ENCODE data around the gene APOBEC3A.
"Not testable (repeated sequence)": the region's sequence is repeated elsewhere in the genome, so short reads cannot be mapped to it uniquely, and the experiment has no call there.

APOBEC3A gene

DNA sequence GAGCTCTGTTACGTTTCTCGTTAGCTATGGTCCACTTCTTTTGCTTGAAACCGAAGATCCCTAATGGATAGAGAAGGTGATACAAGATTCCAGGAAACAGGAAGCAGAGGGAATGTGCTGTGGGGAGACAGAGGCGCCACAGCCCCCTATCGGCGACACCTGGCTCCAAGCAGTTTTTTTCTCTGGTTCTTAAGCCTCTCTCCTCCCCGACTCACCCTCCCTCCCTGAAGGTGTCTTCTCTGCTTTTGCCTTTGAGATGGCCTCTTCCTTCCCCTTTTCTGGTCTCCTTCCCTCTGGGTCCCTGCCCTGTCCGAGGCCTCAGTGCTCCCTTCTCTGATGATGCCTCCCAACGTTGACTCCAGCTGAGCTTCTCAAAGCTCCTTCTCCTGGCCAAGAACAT, 14.2 kb upstream of the APOBEC3A start:
- DNase-seq (ENCODE audit: low read depth): no peak

DNA sequence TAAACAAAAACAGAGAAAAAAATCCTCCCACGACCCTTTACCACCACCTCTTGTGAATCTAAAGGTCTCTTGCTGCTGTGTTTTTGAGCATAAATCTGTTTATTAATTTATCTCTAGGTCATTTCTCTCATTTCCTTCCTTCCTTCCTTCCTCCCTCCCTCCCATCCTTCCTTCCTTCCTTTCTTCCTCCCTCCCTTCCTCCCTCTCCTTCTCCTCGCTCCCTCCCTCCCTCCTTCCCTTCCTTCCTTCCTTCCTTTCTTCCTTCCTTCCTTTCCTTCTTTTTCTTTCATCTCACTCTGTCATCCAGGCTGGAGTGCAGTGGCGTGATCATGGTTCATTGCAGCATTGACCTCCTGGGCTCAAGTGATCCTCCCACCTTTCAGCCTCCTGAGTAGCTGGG, 13.5 kb upstream of the APOBEC3A start:
- no peak for DNase-seq (ENCODE audit: low read depth)

DNA sequence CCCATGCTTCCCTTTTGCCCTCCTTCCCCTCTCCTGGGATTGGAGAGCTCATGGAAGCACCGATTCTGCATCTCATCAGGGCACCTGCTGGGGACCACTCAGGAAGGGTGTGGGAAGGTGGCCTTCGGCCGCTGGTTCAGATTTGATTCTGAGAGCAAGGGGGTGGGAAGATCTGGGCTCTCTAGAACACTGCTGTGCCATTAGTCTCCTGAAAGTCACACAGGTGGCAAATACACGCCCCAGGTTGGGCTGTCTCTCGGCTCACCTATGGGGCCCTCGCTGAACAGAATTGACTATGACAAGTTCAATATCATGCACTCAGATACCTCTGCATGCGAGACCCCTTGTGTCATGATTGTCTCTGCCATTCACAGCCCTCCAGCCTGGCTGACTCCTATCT, 12.8 kb upstream of the APOBEC3A start:
- DNase-seq (ENCODE audit: low read depth): no peak

DNA sequence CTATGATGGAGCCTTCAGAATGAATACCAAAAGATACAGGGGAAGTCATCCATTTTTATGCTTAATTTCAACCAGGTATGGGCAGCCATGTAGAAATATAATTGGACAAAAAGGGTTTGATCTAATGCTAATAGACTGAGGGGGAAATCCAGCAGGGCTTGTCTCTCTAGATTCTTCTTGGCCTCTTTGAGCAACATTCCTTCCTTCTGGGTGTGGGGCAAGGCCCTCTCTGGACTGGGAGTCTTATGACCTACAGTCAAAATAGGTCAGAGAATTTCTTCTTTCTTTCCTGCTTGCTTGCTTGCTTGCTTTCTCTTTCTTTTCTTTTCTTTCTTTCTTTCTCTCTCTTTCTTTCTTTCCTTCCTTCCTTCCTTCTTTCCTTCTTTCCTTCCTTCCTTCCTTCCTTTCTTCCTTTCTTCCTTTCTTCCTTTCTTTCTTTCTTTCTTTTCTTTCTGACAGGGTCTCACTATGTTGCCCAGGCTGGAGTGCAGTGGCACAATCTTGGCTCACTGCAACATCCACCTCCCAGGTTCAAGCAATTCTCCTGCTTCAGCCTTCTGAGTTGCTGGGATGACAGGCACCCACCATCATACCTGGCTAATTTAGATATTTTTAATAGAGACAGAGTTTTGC, 11.6 kb upstream of the APOBEC3A start:
- not testable (repeated sequence) for DNase-seq (ENCODE audit: low read depth)

DNA sequence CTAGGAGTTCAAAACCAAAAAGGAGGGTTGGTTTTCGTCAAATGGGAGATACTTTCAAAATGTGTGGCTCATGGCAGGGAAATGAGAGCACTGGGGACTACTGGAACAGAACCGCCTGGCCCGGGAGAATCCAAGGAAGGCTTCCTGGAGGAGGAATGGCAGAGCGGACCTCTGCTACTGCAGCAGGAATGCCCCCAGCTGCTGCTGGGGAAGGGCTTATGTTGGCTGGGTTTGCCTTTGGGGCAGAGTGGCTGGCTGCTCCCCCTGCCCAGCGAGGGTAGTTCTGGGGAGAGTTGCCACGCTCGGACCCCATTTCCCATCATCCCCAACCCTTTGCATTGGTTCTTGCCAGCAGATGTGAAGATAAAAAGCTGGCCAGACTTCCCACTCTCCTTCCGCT, 10.6 kb upstream of the APOBEC3A start:
- no peak for DNase-seq (ENCODE audit: low read depth)

DNA sequence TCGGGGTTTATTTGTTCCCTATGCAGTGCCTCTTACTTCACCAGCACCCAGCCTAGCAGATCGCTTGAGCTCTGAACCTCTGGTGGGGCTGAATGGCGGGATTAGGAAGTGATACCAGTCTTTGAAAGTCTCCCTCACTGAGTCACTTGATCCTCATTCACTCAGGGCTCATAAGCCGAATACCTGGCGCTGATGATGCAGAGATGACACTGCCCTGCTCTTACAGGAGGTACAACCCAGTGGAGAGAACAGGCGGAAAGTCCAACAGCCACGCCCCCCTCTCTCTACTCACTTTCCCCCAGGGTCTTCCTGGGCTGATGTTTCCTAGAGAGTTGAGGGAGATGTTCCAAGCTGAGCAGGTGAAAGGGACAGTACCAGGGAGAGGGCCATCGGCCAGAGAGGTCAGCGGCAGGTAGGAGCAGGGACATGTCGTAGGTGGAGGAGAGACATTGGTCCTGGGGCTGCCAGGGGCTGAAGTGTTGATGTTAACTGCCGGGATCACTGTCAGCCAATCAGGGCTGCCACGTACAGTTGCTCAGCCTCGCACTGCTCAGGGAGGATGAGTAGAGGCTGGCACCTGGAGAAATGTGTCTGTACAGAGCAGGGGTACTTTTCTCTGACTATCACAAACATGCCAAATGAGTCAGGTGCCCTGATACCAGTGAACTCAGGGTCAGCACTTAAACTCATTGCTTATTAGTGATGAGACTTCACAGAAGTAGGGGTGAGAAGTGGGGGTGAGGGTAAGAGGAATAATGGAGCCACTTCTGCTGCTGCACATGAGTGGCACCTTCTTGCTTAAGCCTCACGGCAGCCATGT, 9.9 kb upstream of the APOBEC3A start:
- DNase-seq (ENCODE audit: low read depth): no peak

DNA sequence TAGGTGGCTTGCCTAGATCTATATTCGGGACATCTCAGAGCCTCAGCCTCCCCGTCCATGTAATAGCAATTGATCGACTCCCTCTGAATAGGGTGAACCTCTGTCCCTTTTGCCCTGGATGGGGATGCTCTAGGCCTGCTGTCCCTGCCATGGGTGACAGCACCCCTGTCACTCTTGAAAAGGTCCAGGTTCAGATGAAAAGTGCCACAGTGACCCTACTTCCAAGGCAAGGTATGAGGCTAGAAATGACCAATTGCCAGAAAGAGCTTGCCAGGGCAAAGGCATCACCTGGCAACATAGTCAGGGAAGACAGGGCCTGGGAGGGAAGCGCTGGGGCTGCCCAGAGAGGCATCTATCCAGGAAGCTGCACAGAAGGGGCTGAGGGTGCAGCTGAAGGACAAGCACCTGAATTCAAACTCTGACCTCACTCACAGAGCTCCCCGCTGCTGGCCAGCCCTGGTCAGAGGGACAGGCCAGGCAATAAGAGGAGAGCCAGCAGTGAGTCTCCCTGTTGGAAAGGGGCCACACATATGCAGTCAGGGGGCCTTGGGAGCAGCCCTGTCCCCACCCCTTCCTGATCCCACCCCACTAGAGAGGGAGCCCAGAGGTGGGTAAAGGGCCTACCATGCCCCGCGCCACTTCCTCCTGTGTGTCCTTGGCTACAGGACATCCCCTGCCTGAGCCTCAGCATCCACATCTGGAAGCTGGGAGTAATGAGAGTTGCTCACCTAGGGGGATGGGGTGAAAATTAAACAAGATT, 9.0 kb upstream of the APOBEC3A start:
- no peak for DNase-seq (ENCODE audit: low read depth)

DNA sequence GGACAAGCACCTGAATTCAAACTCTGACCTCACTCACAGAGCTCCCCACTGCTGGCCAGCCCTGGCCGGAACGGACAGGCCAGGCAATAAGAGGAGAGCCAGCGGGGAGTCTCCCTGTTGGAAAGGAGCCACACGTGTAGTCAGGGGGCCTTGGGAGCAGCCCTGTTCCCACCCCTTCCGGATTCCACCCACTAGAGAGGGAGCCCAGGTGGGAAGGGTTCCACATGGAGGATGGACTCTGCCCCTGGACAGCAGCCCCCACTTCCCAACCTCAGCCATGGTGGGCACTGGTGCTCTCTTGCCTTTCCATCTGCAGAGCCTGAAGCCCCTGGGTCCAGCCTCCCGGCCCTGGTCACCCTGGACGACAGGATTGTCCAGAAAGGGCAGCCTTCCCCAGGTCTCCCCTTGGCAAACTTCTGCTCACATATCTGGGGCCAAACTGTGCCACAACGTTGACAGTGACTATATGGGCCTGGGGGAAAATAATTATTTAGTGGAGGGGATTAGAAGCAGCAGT, 7.5 kb upstream of the APOBEC3A start:
- no peak for DNase-seq (ENCODE audit: low read depth)

DNA sequence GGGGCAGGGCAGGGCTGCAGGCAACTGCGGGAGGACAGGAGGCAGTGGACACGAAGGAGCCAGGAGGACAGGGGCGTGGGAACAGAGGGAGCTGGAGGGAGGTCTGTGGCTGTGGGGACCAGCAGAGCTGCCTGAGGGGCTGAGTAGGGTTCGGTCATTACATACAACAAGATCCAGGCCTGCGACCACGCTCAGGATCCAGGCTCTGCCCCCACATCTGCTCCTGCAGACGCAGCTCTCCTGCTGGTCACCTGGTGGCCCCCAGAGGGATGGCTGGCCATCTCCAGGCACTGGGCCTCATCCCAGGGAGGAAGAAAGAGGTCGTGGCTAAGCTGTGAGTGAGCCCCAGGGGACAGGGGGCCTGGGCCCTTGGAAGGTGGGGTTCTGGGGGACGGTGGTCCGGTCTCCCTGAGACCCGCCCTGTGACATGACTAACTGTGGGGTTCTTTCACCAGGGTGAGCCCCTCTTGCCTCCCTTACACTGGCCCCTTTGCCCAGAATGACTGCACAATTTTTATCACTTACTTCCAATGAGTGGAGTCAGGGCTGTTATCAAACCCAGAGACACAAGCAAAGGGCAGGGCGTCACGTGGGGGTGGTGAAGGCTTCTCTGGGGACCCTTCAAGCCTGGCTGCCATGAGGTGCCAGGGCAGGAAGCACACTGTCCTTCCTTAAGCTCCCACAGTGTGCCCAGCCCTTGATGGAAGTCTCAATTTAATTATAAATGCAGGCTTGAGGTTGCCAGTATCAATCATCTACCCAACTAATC, 6.7 kb upstream of the APOBEC3A start:
- DNase-seq (ENCODE audit: low read depth): no peak

DNA sequence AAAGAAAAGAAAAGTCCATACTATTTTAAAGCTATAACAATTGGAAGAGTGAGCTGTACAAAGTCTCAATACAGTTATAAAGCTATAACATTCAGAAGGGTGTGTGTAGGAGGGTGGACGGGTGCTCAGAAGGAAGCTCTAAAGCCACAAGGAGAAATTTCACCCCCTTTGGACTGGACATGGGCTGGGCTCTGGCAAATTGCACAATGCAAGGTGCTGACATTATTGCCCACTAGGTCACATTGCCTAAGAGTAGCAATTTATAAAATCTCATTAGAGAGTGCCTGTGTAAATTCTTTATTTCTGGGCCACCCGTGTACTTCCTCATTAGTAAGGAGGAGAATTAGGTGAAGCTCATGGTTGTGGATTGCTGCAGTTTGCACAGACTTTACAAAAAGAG, 5.7 kb upstream of the APOBEC3A start:
- DNase-seq (ENCODE audit: low read depth): no peak

DNA sequence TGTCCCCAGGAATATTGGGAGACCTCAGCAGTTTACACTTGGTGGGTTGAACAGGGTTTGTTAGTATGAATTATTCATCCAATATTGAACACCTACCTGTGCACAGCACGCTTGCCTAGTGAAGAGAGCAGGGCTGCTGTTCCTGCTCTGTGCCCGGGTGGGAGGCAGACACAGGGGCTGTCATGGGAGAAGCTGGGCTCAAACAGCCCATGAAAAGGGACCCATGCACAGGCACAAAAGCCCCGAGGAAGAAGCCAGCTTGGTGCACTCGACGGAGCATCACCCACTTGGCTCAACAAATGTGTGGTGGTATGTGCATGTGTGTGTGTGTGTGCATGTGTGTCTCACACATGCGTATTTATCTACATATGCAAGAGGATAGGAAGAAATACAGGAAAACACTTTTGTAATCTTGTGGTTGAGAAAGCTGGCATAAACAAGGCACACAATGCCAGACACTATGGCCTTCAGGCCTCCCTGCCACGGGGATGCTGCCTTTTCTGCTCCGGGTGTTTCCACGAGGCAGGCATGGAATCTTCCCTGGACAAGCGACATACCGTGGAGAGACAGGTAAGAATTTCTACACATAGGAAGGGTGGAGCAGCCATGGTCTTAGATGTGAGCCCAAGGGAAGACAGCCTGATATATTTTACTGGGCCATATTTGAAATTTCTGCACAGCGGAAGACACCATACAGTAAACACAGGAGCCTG, 5.0 kb upstream of the APOBEC3A start:
- DNase-seq (ENCODE audit: low read depth): no peak

DNA sequence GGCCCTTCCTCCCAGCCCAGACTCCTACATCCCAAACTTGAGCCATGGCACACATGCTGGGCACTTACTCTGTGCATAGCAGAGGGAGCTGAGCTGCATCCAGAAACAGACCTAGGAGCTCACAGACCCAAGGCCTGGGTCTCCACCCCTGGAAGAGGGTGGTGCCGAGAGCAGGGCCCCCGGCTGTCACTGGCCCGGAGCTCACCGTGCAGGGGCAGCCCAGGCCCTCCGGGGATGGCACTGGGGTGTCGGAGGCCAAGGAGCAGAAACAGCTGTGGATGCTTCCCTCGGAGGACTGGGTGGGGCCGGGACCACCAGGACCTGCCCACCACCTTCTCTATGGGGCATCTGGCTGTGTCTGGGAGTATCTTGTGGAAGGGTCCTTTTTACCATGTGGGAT, 4.3 kb upstream of the APOBEC3A start:
- DNase-seq (ENCODE audit: low read depth): no peak

DNA sequence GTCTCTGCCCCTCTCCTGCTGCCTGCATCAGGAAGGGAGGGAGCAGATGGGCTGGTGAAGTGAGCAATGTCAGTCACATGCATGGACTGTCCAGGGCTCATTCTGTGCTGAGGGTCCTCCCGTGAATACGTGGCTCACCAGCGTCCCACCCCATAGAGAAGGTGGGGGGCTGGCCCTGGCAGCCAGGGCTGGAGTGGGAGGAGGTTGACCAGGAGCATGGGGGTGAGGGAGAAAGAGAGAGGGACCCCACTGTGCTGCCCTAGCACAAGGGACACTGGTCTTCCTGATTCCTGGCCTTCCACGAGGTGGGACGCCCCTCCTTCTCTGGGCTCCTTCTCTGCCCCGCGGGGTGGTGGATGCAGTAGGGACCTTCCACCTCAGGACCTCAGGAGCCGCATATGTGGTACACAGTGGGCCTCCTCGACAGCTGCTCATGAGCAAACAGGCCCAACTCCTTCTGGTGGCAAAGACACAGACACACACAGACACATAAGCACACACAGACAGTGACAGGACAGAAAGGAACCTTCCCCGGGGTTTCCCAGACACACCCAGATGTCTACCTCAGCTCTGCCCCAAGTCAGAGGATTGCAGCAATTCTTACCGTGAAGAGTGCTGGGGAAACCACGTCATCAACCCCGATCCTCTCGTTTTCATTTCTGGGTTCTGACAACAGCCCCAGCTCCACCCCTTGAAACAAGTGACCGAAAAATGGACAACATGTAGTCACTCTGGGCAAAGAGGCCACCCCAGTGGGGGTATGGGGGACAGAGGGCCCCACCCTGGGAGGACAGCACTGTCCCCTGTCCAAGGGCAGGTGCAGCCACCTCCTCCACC, 3.6 kb upstream of the APOBEC3A start:
- DNase-seq (ENCODE audit: low read depth): no peak

DNA sequence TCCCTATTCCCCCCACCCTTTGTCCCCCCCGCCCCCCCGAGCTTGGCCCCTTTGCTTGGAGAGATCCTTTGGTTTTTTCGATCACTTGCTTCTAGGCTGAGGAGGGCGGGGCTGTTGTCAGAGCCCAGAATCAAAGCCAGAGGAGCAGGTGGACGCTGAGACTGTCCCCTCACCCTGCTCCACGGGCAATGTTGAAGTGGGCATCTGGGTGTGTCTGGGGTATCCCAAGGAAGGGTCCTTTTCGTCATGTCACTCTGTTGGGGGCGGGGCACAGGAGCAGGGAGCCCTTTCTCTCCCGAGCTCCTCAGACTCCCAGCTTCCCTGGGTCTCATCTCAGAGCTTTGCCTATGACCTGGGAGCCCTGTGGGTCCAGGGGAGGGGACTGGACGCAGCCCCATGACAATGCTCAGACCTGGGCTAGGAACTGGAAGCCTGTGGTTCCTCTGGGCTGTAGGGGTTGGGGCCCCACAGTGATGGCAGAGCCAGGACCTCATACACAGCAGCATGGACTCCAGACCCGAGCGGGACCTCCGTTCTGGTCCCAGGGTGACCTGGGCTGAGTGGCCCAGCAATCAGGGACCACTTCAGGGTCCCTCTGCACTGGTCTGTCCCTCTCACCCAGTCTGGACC, 2.9 kb upstream of the APOBEC3A start:
- DNase-seq (ENCODE audit: low read depth): no peak

DNA sequence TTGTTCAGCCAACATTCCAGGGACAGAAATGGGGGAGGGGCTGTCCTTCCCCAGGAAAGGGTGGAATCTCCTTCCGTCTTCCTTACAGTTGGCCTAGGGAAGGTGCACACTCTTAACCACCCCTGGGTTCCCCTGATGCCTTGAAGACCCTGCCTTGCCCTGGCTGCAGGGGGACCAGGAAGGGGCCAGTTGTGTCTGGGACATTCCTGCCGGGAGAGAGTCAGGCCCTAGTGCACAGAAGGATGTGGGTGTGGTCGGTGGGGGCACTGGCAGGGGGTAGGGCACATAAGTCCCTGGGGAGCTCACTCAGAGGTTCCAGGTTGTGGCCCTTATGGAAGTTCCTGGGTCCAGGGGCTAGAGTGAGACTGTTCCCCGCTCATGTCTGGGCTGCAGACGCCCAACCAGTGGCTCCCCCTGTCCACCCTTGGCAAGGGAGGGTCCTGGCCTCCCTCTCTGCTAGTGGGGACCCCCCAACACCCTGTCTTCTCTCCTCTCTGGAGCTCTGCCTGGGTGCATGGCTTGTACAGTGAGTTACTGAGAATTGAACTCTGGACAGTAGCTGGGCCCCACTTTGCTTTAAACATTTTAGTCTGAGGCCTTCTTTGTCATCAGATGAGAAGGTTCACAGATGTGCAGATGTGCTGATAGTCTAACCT, 2.0 kb upstream of the APOBEC3A start:
- DNase-seq (ENCODE audit: low read depth): no peak

DNA sequence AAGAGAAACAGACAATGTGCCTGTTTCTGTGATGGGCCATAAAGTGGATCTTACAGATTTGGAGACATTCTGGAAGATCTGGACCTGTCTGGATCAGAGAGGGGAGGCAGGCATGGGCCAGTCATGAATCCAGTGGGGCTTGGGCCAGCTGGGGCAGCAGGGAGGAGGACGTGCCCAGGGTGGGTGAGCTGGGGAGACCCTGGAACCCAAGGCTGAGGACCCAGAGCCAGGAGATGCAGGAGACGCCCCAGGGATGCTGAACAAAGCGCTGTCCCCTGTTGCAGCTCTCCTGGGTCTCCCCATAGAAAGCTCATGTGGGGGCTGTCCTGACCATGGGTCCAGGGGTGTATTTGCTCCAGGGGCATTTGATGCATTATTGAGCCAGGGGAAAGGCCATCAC, 1.5 kb upstream of the APOBEC3A start:
- DNase-seq (ENCODE audit: low read depth): no peak

DNA sequence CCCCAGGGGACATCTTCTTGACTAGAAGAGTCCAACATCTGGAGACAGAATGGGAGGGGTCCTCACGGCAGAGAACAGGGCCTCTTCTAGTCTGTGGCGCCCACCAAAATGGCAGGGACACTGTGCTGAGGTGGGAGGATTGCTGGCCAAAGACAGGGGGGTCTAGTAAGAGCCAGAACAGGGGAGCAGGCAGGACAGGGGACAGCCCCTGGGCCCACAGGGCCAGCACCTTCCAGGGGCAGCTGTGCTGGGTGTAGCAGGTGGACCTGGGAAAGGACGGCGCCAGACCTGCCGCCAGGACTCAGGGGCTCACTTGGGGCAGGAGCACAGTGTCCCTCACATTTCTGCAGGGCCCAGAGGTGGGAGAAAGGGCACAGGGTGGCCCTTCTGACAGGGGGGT, 858 bp upstream of the APOBEC3A start:
- DNase-seq (ENCODE audit: low read depth): no peak

DNA sequence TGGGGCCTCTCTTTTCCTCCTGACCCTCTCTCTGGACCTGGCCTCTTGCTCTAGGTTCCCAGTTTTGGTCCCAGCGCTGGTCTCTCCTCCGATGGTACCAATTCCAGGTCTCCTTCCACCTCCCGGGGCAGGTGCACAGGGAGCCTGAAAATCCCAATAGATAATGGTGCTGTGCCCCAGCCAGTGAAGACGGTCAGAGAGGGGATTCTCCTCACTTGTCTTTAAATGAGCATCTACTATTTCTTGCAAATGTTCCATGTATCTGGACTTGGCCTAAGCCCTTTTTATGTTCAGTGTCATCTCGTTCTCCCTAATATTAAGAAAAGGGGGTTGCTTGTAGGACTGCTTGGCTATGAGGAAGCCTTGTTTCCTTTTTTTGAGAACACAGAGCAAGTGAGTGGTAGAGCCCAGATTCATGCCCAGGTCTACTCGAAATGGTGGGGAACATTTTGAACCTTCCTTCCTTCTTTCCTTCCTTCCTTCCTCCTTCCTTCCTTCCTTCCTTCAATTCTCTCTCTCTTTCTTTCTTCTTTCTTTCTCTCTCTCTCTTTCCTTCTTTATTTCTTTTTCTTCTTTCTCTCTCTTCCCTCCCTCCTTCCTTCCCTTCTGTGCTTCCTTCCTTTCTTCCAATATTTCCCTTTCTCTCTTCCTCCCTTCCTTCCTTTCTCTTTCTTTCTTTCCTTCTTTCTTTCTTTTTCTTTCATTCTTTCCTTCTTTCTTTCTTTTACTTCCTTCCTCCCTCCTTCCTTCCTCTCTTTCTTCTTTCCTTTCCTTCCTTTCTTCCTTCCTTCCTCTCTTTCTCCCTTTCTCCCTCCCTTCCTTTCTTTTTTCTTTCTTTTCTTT, 620 bp downstream of the APOBEC3A start:
- DNase-seq (ENCODE audit: low read depth): no peak

DNA sequence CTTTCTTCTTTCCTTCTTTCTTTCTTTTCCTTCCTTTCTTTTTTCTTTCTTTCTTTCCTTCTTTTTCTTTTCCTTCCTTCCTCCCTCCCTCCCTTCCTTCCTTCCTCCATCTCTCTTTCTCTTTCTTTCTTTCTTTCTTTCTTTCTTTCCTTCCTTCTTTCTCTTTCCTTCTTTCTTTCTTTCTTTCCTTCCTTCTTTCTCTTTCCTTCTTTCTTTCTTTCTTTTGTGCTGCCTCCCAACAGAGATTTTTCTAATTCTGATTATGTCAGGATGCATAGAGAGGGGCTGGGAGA, 1.2 kb downstream of the APOBEC3A start:
- not testable (repeated sequence) for DNase-seq (ENCODE audit: low read depth)

Measured in activated T-helper 1 cell treated with Interleukin-2 at 50 U/mL for 16 hours (primary cell).